ENCODE results near the gene MATN1. TPM values are rescaled to one million over a fixed set of nuclear protein-coding genes. Genes with fewer than 3 reads are reported as not detected.

The MATN1 gene
- total RNA-seq, 1 experiment from 2014 or later, result 0.12 TPM

DNA sequence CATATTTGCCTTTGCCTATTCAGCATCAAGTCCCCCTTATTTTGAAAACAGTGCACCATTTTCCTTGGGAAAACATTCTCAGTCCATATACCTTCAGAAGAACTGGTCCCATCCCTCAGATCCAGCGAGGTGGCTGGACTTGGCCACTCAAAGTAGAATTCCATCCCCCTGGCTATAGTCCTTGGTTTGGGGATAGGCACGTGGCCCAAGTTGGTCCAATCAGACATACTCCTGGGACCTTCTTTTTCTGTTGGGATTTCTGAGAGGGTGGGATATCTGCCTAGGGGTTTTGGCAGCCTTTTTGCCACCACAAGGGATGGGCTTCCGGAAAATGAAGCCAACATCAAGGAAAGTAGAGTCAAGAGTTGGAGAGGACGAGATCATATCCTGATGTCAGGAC is 10.7 kb upstream of the MATN1 start:
- ChIA-PET RAD21 (ENCODE audit: low non-redundant PET in 1 of 2, low total read pairs in 2 of 2, uncharacterized antibody in 2 of 2, unreplicated experiment in 2 of 2) (no interaction called here), CTCF (no interaction called here), POLR2A (interaction anchor here (0.6 kb wide), 1 partner anchor 98 kb away, joined by 3 read pairs; no protein-coding TSS in a partner anchor)
- no peaks in the 10 kb centered on the region for H3K9me3 ChIP-seq (ENCODE audit: control insufficient read depth in 1 of 2, insufficient read depth in 1 of 2, low read depth in 1 of 2, low read length in 2 of 2)
- TF ChIP-seq, protein P1, sequence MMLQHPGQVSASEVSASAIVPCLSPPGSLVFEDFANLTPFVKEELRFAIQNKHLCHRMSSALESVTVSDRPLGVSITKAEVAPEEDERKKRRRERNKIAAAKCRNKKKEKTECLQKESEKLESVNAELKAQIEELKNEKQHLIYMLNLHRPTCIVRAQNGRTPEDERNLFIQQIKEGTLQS (IDR thresholded peaks at IDR 0.05), result no peak
- TF ChIP-seq FOSL1 (IDR thresholded peaks at IDR 0.05; ENCODE audit: low read depth) (no peak), EZH2phosphoT487 (IDR thresholded peaks at IDR 0.05; ENCODE audit: borderline replicate concordance) (no peak), ELF1 (IDR thresholded peaks at IDR 0.05; ENCODE audit: borderline replicate concordance, low read depth) (no peak), JUND (IDR thresholded peaks at IDR 0.05) (no peak), SIN3A (IDR thresholded peaks at IDR 0.05; ENCODE audit: low read depth) (no peak), ZNF274 (IDR thresholded peaks at IDR 0.05; ENCODE audit: low read depth, low read length) (no peak), CBX3 (IDR thresholded peaks at IDR 0.05; ENCODE audit: low read depth) (no peak), RAD21 (IDR thresholded peaks at IDR 0.05; ENCODE audit: low read depth) (no peak), ZFX (IDR thresholded peaks at IDR 0.05) (no peak)
- TF ChIP-seq, protein P2, sequence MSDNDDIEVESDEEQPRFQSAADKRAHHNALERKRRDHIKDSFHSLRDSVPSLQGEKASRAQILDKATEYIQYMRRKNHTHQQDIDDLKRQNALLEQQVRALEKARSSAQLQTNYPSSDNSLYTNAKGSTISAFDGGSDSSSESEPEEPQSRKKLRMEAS (IDR thresholded peaks at IDR 0.05), result no peak
- no peak overlapping the region for H3K27ac ChIP-seq (ENCODE audit: low read depth, low read length)
- no peaks in the 10 kb centered on the region for H3K36me3 ChIP-seq (ENCODE audit: control insufficient read depth in 1 of 2, insufficient read depth in 2 of 2, low read length in 2 of 2)
- H3K4me3 ChIP-seq (replicated peaks in 1 of 2; ENCODE audit: low read depth in 1 of 2, low read length in 2 of 2), result no peak overlapping the region
- intact Hi-C loops (cut with micrococcal nuclease), result no loop called here
- no peak overlapping the region for H3K4me2 ChIP-seq (ENCODE audit: low read length)
- no peaks in the 10 kb centered on the region for H3K79me2 ChIP-seq (ENCODE audit: insufficient read depth, low read length)
- H3K9me2 ChIP-seq (ENCODE audit: insufficient read depth), result no peaks in the 10 kb centered on the region
- ATAC-seq (no peak), DNase-seq (ENCODE audit: low read depth, low spot score) (no peak)
- no peaks in the 10 kb centered on the region for H4K20me1 ChIP-seq (ENCODE audit: insufficient read depth)
- no peak overlapping the region for H3K9ac ChIP-seq (ENCODE audit: low read length)
- BruUV-seq (replicated peaks), result no TSS peak
- H3K4me1 ChIP-seq (ENCODE audit: control insufficient read depth in 1 of 2, insufficient read depth in 2 of 2, low read length in 2 of 2), result no peaks in the 10 kb centered on the region
- H2AFZ ChIP-seq (ENCODE audit: low read depth, low read length, poor library complexity, severe bottlenecking), result no peak overlapping the region
- no peaks in the 10 kb centered on the region for H3K27me3 ChIP-seq (ENCODE audit: insufficient read depth, low read length)

DNA sequence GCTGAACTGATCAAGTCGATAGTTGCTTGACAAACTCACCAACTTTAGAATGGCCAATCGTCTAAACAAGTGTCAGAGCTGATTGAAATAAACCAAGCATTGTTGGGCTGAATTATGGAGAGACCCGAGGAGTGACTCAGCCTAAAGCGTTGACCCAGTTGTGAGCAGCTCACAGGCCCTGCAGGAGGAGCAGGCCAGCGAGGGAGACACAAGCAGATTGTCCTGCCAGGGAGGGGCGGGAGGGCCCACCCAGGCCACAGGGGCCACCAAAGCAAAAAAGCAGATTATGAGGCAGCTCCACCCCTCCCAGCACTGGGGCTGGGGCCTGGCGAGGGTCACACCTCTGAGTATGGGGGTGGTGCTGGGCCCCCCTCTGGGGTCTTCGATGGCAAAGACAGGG is 10.1 kb upstream of the MATN1 start:
- POLR2A ChIA-PET, result no interaction called here
- no TSS peak for BruUV-seq (replicated peaks)

More for the DNA sequence above, 10.1 kb upstream of the MATN1 start:
- Histone ChIP-seq H3K9me3 (ENCODE audit: control insufficient read depth in 1 of 2, insufficient read depth in 1 of 2, low read depth in 1 of 2, low read length in 2 of 2) (no peaks in the 10 kb centered on the region), H3K9me2 (ENCODE audit: insufficient read depth) (no peaks in the 10 kb centered on the region), H3K27me3 (ENCODE audit: insufficient read depth, low read length) (no peaks in the 10 kb centered on the region), H3K4me3 (replicated peaks in 1 of 2; ENCODE audit: low read depth in 1 of 2, low read length in 2 of 2) (no peak overlapping the region), H3K4me2 (ENCODE audit: low read length) (no peak overlapping the region), H4K20me1 (ENCODE audit: insufficient read depth) (no peaks in the 10 kb centered on the region), H3K9ac (ENCODE audit: low read length) (no peak overlapping the region), H3K79me2 (ENCODE audit: insufficient read depth, low read length) (no peaks in the 10 kb centered on the region), H3K4me1 (ENCODE audit: control insufficient read depth in 1 of 2, insufficient read depth in 2 of 2, low read length in 2 of 2) (no peaks in the 10 kb centered on the region), H3K27ac (ENCODE audit: low read depth, low read length) (no peak overlapping the region), H3K36me3 (ENCODE audit: control insufficient read depth in 1 of 2, insufficient read depth in 2 of 2, low read length in 2 of 2) (no peaks in the 10 kb centered on the region), H2AFZ (ENCODE audit: low read depth, low read length, poor library complexity, severe bottlenecking) (no peak overlapping the region)
- intact Hi-C loops (cut with micrococcal nuclease), result no loop called here
- ChIA-PET CTCF (no interaction called here), RAD21 (ENCODE audit: low non-redundant PET in 1 of 2, low total read pairs in 2 of 2, uncharacterized antibody in 2 of 2, unreplicated experiment in 2 of 2) (no interaction called here)
- TF ChIP-seq ZNF274 (IDR thresholded peaks at IDR 0.05; ENCODE audit: low read depth, low read length) (no peak), EZH2 (IDR thresholded peaks at IDR 0.05) (no peak), POLR2AphosphoS5 (IDR thresholded peaks at IDR 0.05; ENCODE audit: low read depth, low read length) (no peak), JUND (IDR thresholded peaks at IDR 0.05) (no peak), EGR1 (IDR thresholded peaks at IDR 0.05; ENCODE audit: low read depth) (no peak), RAD21 (IDR thresholded peaks at IDR 0.05; ENCODE audit: low read depth) (no peak)
- TF ChIP-seq, protein P3, sequence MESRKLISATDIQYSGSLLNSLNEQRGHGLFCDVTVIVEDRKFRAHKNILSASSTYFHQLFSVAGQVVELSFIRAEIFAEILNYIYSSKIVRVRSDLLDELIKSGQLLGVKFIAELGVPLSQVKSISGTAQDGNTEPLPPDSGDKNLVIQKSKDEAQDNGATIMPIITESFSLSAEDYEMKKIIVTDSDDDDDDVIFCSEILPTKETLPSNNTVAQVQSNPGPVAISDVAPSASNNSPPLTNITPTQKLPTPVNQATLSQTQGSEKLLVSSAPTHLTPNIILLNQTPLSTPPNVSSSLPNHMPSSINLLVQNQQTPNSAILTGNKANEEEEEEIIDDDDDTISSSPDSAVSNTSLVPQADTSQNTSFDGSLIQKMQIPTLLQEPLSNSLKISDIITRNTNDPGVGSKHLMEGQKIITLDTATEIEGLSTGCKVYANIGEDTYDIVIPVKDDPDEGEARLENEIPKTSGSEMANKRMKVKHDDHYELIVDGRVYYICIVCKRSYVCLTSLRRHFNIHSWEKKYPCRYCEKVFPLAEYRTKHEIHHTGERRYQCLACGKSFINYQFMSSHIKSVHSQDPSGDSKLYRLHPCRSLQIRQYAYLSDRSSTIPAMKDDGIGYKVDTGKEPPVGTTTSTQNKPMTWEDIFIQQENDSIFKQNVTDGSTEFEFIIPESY (IDR thresholded peaks at IDR 0.05; ENCODE audit: extremely low read depth, insufficient replicate concordance, low read length), result no peak
- DNase-seq (ENCODE audit: low read depth, low spot score) (no peak), ATAC-seq (no peak)
